HL-60 (cell line): ENCODE data around the gene APEH.

Experiments
- SPI1 ChIP-seq: IDR thresholded peaks from 2 replicates; pipeline ENCODE4 v1.6.1; 2012; ENCODE audit warnings: low read depth, mild to moderate bottlenecking, borderline replicate concordance
- TF ChIP-seq, protein P1 (sequence below): IDR thresholded peaks from one replicate; pipeline ENCODE4 v1.5.1; 2011; ENCODE audit warnings: low read length, control low read depth, inconsistent platforms; ENCODE audit not compliant: insufficient read depth

DNA sequence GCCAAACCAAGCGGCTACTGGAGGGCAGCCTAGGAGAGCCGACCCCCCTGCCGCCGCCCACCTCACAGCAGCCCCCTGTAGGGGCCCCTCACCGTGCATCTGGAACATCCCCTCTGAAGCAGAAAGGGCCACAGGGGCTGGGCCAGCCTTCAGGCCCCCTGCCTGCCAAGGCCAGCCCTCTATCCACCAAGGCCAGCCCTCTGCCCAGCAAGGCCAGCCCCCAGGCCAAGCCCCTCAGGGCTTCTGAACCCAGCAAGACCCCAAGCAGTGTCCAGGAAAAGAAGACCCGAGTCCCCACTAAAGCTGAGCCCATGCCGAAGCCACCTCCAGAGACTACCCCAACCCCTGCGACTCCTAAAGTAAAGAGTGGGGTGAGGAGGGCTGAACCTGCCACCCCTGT is 23.5 kb upstream of the APEH start:
- TF ChIP-seq, protein P1, sequence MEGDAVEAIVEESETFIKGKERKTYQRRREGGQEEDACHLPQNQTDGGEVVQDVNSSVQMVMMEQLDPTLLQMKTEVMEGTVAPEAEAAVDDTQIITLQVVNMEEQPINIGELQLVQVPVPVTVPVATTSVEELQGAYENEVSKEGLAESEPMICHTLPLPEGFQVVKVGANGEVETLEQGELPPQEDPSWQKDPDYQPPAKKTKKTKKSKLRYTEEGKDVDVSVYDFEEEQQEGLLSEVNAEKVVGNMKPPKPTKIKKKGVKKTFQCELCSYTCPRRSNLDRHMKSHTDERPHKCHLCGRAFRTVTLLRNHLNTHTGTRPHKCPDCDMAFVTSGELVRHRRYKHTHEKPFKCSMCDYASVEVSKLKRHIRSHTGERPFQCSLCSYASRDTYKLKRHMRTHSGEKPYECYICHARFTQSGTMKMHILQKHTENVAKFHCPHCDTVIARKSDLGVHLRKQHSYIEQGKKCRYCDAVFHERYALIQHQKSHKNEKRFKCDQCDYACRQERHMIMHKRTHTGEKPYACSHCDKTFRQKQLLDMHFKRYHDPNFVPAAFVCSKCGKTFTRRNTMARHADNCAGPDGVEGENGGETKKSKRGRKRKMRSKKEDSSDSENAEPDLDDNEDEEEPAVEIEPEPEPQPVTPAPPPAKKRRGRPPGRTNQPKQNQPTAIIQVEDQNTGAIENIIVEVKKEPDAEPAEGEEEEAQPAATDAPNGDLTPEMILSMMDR, result no peak
- no peak for TF ChIP-seq SPI1
